ENCODE measurements around the gene FBN3.
"Not testable (repeated sequence)": the region's sequence is repeated elsewhere in the genome, so short reads cannot be mapped to it uniquely, and the experiment has no call there.

Gene FBN3

DNA sequence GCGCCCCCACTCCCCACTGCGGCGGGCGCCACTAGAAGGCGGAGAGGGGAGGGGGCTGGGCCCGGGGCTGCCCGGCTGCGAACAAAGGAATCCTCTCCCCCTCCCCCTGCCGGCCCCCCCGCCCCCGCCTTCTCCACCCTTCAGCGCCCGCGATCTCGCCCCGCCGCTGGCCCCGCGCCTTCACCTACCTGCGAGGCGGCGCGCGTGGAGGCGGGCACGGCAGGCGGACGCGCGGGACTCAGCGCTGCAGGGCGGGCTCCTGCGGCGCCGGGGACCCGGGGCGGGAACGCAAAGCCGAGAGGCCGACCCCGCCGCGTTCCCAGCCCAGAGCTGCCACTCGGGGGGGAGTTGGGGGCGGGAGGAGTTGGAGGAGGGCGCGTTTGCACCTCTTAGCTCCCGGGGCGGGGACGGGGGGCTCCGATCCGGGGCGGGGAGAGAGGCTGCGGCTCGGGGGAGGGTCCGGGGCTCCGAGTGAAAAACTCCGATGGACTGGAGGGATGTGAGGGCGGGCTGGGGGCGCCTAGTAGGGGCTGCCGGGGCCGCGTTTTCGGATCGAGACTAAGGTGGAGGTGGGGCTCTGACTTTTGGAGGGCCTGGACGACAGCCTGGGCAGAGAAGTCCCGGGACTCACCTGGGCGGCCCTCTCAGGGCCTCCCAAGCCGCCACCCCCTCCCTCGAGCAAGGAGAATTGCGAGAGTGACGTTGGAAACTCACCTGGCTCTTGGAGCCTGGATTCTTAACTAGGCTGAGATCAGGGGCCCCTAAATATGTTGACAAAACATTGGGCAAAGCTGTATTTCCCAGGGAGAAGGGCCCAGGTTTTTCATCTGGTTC lies at the start of gene FBN3:
FBN3 (minus strand) TSS at position 332 of the 834 bp plus-strand sequence. CDS start 2,112 bp downstream, outside the sequence.
- no peak for DNase-seq (ENCODE audit: low read depth)

DNA sequence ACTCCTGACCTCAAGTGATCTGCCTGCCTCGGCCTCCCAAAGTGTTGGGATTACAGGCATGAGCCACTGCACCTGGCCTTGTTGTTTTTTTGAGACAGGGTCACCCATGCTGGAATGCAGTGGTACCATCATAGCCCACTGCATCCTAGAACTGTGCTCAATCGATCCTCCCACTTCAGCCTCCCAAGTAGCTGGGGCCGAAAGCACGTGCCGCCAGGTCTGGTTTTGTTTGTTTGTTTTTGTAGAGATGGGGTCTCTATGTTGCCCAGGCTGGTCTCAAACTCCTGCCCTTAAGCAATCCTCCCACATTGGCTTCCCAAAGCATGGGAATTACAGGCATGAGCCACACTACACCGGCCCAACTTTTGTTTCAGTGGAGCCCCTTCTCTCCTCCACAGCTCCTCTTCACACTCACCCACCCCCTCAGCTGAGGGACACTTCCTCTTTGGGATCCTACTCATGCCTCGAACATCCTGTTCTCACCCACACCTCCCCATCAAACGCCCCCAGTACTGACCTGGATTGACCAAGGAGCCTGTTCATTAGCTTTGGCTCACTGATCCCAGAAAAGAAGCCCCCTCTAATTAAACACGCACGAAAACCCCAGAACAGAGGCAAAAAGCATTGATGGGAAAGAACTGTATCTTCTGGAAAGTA lies 47.0 kb upstream of the FBN3 start:
- no peak for DNase-seq (ENCODE audit: low read depth)

DNA sequence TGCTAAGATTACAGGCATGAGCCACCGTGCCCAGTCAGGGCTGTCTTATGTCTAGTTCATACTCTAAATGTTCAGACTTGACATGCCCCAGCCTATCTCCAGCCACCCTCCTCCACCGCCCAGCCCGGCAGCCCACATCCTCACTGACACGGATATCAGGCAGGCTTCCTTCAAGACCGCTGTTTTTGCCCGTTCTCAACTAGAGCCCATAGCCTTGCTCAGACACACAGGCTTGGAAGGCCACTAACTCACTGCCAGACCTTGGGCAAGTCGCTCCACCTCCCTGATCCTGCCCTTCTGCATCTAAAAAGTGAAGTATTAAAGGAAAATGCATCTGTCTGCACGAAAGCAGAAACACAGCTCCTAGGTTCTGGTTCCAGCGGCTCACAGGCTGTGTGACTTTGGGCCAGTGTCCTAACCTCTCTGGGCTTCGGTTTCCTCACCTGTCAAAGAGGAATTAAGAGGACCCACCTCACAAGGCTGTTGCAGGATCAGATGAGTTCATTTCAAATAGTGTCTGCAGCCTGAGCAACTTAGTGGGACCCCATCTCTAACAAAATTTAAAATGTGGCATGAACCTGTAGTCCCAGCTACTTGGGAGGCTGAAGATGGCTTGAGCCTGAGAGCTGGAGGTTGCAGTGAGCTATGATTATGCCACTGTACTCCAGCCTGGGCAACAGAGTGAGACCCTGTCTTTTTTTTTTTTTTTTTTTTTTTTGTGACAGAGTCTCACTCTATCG lies 45.3 kb upstream of the FBN3 start:
- no peak for DNase-seq (ENCODE audit: low read depth)

DNA sequence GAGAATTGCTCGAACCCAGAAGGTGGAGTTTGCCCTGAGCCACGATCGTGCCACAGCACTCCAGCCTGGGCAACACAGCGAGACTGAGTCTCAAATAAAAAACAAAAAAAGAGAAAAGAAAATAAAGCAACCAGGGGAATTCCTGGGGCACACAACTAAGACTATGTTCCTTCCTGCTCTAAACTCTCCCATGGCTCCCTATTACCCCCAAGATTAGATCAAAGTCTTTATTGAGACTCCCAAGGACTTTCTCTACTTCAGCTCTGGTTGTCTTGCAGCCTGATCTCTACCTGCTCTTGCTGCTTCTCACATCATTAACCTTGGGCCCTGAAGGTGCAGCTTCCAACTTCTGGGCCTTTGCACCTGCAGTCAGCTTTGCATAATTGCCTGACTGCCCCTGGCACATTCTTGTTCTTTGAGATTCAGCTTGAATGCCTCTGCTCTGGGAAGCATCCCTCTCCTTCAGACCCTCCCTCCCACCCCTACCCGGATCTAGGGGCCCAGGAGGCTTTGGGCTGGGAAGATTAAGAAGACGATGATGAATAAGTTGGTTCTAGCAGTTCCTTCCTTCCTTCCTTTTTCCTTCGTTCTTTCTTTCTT lies 42.9 kb upstream of the FBN3 start:
- no peak for DNase-seq (ENCODE audit: low read depth)

DNA sequence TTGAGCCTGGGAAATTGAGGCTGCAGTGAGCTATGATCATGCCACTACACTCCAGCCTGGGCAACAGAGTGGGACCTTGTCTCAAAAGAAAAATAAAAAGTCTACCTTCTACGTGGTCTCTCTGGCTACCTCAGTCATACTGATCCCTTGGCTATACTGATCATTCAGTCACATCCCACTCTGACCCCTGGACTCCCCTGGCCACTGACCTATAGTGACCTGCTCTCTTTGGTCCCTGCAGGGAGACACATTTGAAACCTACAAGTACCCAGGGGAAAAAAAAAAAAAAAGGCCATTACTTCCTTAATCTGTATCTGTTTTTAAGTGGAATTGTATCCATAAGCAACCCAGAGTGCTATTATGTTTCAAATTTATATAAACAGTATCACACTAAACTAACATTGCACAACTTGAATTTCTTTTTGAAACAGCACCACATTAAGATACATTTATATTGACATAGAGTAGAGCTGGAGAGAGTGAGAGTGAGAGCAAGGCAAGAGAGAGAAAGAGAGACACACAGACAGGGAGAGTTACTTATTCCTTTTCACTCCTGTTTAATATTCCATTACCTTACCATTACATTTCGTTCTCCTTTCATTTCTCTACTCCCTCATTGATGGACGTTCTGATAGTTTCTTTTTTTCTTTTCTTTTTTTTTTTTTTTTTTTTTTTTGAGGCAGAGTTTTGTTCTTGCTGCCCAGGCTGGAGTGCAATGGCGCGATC lies 36.1 kb upstream of the FBN3 start:
- DNase-seq (ENCODE audit: low read depth), result no peak

DNA sequence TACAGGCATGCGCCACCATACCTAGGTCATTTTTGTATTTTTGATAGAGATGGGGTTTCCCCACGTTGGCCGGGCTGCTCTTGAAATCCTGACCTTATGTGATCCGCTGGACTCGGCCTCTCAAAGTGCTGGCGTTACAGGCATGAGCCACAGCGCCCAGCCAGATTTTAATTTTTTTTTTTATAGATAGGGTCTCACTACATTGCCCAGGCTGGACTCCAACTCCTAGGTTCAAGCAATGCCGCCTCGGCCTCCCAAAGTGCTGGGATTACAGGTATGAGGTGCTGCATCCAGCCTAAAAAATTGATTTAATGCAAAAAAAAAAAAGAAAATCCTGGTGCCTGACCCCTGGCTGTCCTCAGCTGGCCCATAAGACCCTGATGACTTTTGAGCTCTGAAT lies 34.9 kb upstream of the FBN3 start:
- no peak for DNase-seq (ENCODE audit: low read depth)

DNA sequence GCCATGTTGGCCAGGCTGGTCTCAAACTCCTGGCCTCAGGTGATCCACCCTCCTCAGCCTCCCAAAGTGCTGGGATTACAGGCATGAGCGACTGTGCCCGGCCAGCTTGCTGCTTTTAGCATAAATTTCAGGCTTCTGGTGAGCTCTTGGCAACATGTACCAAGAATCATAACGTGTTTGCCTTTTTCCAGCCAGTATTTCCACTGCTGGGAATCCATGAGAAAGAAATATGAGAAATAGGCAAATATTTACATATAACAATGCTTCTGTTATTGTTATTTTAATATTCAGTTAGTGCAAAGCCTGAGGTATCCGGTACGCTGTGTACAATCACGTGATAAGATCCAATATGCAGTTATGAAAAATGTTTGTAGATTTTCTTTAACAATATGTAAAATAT lies 30.6 kb upstream of the FBN3 start:
- DNase-seq (ENCODE audit: low read depth), result no peak

DNA sequence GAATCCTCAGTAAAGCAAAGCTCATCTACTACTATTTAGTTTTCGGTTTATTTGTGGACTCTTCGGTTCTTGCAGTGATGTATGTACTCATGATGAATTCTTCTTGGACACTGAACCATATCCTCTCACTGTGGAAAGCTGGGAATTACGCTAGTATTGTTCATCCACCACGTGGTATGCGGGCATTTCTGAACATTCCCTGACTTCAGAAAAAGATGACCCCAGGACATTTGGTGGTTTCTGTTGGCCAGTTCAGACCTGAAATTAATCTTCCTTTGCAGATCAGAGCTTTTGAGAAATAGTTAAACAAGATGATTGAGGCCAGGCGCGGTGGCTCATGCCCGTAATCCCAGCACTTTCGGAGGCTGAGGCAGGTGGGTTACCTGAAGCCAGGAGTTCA lies 25.3 kb upstream of the FBN3 start:
- no peak for DNase-seq (ENCODE audit: low read depth)

DNA sequence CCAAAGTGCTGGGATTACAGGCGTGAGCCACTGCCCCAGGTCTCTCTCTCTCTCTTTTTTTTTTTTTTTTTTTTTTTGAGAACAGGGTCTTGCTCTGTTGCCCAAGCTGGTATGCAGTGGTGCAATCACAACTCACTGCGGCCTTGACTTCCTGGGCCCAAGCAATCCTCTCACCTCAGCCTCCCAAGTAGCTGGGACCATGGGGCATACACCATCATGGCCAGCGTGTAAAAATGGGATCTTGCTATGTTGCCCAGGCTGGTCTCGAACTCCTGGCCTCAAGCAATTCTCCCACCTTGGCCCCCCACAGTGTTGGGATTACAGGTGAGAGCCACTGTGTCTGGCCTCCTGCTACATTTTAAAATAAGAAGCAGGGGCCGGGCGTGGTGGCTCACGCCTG lies 19.1 kb upstream of the FBN3 start:
- no peak for DNase-seq (ENCODE audit: low read depth)

DNA sequence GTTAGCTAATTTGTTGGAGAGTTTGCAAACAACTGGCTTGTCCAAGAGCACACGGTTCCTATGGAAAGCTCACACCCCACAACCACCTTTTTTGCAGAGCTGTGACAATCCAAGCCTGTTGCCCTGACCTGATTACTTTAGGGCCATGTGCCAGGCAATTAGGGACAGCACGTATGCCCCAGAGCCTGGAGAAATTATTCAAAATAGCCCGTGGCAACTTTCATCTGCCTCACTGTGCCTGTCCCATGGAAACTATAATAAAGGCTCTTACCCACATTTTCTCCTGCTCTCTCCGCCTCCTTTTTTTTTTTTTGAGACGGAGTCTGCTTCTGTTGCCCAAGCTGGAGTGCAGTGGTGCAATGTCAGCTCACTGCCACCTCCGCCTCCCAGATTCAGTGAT lies 18.6 kb upstream of the FBN3 start:
- no peak for DNase-seq (ENCODE audit: low read depth)

DNA sequence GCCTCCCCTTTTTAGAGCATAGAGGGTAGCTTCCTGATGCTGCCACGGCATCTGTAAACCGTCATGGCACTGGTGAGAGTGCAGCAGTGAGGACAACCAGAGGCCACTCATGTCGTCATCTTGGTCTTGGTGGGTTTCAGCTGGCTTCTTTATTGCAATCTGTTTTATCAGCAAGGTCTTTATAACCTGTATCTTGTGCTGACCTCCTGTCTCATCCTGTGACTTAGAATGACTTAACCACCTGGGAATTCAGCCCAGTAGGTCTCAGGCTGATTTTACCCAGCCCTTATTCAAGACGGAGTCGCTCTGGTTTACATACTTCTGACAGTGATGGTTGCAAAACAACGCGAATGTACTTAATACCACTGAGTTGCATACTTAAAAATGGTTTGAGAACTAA lies 14.4 kb upstream of the FBN3 start:
- DNase-seq (ENCODE audit: low read depth), result no peak

DNA sequence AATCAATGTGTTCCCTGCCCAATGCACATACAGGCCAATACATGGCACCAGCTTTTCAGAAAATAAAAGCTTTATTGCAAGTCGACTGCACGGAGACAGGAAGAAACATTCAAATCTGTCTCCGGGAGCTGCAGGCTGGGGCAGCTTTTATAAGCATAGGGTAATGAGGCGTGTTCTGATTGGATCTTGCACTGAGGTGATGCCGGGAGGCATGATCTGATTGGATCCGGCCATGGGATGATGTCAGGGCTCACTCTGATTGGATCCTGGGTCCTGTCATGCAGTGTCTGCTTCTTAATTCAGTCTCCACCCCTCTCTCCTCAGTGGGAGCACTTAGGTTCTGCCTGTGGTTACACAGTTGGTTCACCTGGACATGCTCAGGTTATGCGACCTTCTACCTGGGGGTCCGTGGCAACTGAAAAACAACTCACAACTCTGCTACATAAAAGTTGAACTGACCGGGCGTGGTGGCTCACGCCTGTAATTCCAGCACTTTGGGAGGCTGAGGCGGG lies 11.8 kb upstream of the FBN3 start:
- no peak for DNase-seq (ENCODE audit: low read depth)

DNA sequence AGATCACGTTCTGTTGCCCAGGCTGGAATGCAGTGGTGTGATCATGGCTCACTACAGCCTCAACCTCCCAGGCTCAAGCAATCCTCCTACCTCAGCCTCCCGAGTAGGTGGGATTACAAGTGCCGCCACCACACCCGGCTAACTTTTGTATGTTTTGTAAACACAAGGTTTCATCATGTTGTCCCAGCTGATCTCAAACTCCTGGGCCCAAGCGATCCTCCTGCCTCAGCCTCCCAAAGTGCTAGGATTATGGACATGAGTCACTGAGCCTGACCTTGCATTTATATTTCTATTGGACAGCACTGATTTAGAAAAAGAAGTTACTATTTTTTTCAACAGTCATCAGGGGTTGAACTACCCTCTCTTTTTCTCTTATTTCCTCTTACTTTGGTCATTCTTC lies 9.9 kb upstream of the FBN3 start:
- not testable (repeated sequence) for DNase-seq (ENCODE audit: low read depth)

DNA sequence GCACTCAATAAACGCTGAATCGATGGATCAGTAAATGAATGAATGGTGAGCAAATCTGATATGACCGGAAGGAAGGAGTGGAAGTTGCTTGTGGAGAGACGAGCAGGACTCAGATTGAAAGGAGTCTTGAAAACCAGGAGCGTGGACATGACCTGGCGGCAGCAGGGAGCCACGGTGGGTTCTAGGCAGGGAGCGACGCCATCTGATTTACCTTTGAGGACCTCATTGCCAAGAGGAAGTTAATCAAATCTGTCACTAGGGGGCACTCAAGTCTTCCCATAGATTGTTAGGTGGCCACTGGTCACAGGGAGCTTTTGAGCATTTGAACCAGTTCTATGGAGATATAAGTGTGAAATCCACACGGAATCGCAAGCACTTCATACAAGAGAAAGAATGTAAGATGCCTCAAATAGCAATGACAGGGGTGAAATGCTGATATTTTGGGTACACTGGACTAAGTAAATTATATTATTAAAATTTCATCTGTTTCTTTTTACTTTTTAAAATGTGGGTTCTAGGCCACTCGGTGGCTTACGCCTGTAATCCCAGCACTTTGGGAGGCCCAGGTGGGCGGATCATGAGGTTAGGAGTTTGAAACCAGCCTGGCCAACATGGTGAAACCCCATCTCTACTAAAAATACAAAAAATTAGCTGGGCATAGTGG lies 9.2 kb upstream of the FBN3 start:
- peak; percentile 20 for DNase-seq (ENCODE audit: low read depth)

DNA sequence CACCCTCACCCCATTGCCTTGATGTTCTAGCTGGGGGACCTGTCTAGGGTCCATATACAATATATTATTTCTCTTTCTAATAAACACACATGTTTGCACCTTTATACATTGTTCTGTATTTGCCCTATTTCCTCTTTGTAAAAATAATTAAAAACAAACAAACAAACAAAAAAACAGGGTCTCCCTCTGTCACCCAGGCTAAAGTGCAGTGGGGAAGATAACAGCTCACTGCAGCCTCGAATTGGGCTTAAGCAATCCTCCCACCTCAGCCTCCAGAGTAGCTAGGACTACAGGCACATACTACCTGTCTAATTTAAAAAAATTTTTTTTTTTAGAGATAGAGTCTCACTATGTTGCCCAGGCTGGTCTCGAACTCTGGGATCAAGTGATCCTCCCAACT lies 5.9 kb upstream of the FBN3 start:
- no peak for DNase-seq (ENCODE audit: low read depth)

DNA sequence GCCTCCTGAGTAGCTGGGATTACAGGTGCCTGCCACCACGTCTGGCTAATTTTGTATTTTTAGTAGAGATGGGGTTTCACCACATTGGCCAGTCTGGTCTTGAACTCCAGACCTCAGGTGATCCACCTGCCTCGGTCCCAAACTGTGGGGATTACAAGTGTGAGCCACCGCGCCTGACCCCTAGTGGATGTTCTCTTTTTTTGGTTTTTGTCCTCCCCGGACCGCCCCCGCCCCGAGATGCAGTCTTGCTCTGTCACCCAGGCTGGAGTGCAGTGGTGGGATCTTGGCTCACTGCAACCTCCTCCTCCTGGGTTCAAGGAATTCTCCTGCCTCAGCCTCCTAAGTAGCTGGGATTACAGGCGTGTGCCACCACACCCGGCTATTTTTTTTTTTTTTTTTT lies 4.6 kb upstream of the FBN3 start:
- not testable (repeated sequence) for DNase-seq (ENCODE audit: low read depth)

DNA sequence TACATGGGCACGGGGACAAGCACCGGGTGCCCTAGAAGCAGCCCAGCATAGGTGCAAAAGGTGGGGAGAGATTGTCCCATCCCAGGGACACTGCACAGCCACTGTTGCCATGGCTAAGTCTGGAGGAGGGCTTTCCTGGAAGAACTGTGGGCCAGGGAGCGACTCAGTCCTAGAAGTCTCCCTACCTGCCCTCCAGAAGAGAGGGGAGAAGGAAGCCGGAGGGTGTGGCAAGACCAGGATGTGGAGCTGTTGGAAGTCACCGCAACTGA lies 2.3 kb upstream of the FBN3 start:
- DNase-seq (ENCODE audit: low read depth), result no peak

DNA sequence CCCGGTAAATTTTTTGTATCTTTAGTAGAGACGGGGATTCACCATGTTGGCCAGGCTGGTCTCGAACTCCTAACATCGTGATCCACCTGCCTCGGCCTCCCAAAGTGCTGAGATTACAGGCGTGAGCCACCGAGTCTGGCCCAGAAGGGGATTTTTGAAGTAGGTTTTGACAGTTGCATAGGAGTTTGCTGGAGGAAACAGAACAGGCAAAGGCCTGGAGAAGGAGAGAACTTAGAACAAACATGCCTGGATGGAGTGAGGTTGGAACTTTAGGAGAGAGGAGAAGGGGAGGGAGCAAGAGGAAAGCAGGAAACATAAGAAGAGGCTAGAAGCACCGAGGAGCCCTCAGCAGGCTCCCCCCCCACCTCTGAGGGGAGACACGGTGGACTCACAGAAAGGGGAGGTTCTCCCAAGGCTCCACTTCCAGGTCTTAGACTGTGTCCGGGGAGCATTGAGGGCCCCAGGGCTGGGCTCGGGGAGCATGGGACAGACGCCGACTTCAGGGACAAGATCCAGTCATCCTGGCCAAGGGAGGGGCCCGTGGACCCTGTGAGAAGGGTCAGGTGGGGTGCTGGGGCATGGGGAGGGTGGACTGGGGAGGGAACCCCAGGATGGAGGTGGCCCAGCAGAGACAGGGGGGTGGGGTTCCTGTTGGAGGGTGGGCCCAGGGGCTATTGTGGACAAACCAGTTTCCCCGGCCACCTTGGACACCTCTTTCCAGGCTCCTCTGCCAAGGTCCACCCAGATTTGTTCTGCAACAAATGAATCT lies 1.8 kb upstream of the FBN3 start:
- no peak for DNase-seq (ENCODE audit: low read depth)

DNA sequence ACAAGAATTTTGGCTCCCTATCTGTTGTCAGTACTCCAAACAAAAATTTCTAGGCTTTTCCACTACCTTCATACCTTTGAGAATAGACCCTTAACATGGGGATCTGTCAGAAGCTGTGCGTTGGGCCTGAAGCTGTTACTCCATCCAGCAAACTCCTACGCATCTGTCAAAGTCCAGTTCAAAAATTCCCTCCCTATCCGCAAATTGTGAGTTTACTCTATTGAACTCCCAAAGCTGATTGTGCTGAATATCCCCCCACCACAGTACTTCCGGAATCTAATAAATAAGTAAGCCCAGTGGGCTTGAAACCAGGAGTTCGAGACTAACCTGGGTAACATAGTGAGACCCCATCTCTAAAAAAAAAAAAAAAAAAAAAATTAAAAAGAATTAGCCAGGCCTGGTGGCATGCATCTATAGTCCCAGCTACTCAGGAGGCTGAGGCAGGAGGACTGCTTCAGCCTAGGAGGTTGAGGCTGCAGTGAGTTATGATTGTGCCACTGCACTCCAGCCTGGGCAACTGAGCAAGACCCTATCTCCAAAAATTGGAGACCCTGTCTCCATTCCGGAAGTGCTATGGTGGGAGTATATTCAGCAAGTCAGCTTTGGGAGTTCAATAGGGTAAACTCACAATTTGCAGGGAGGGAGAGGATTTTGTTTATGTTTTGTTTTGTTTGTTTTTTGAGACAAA lies 930 bp upstream of the FBN3 start:
- no peak for DNase-seq (ENCODE audit: low read depth)

All from activated T-cell treated with anti-CD3 and anti-CD28 coated beads for 24 hours (primary cell).